Measurements from ENCODE around the gene FSTL5. TPM values are rescaled to one million over a fixed set of nuclear protein-coding genes. Genes with fewer than 3 reads are reported as not detected.

FSTL5 gene
- polyA plus RNA-seq, 3 donors, result not detected

- Histone ChIP-seq H3K4me1 (ENCODE audit: control insufficient read depth in 1 of 2, insufficient read depth in 2 of 2, low read length in 2 of 2) (no peaks in the 10 kb centered on the region), H3K79me2 (ENCODE audit: insufficient read depth, low read length) (no peaks in the 10 kb centered on the region), H3K27ac (ENCODE audit: low read depth in 1 of 2, low read length in 2 of 2) (no peak overlapping the region), H3K9me3 (replicated peaks in 1 of 2; ENCODE audit: control insufficient read depth in 1 of 2, insufficient read depth in 1 of 2, low read length in 2 of 2) (no peaks in the 10 kb centered on the region), H2AFZ (ENCODE audit: insufficient read depth, low read depth, low read length, poor library complexity, severe bottlenecking) (no peak overlapping the region), H3K9ac (ENCODE audit: insufficient read depth, low read length, poor library complexity, severe bottlenecking) (no peak overlapping the region), H3K4me3 (replicated peaks in 1 of 3; ENCODE audit: low read depth in 2 of 3, low read length in 3 of 3) (no peak overlapping the region), H3K4me2 (replicated peaks; ENCODE audit: extremely low read depth, low read length, poor library complexity, severe bottlenecking) (no peak overlapping the region), H4K20me1 (ENCODE audit: insufficient read depth, low read length) (no peaks in the 10 kb centered on the region), H3K36me3 (replicated peaks in 1 of 2; ENCODE audit: control insufficient read depth in 1 of 2, insufficient read depth in 2 of 2, low read length in 2 of 2) (no peaks in the 10 kb centered on the region), H3K27me3 (ENCODE audit: control insufficient read depth in 2 of 2, insufficient read depth in 2 of 2, low read length in 2 of 2) (no peaks in the 10 kb centered on the region)
- no peak for DNase-seq
- H3K27ac Mint-ChIP-seq, result no peak overlapping the region
- H3K9me3 Mint-ChIP-seq, result peaks cover 0 to 8% (median 2%) of the 10 kb centered on the region in 7 donors
- H3K27me3 Mint-ChIP-seq (ENCODE audit: low read depth in 3 of 3), result no peaks in the 10 kb centered on the region
- H3K4me3 Mint-ChIP-seq, result no peak overlapping the region
- TF ChIP-seq CTCF (IDR thresholded peaks at IDR 0.05), result no peak
- intact Hi-C loops (cut with micrococcal nuclease), result no loop called here
- no peaks in the 10 kb centered on the region for H3K4me1 Mint-ChIP-seq
- WGBS (ENCODE audit: insufficient coverage), result no CpG with 5 or more reads among the region's 4 CpGs
- no peaks in the 10 kb centered on the region for H3K36me3 Mint-ChIP-seq
Measured at GRCh38 chr4:161466316-161466715, 697.5 kb downstream of the FSTL5 start.

GRCh38 chr4:161463436-161463835, 700.4 kb downstream of the FSTL5 start:
- Mint-ChIP-seq H3K27me3 (ENCODE audit: low read depth in 3 of 3) (no peaks in the 10 kb centered on the region), H3K27ac (no peak overlapping the region), H3K9me3 (peaks cover 0 to 6% (median 0%) of the 10 kb centered on the region in 7 donors), H3K36me3 (no peaks in the 10 kb centered on the region), H3K4me1 (no peaks in the 10 kb centered on the region), H3K4me3 (no peak overlapping the region)
- Histone ChIP-seq H4K20me1 (ENCODE audit: insufficient read depth, low read length) (no peaks in the 10 kb centered on the region), H3K27me3 (ENCODE audit: control insufficient read depth in 2 of 2, insufficient read depth in 2 of 2, low read length in 2 of 2) (no peaks in the 10 kb centered on the region), H3K4me3 (replicated peaks in 1 of 3; ENCODE audit: low read depth in 2 of 3, low read length in 3 of 3) (no peak overlapping the region), H2AFZ (ENCODE audit: insufficient read depth, low read depth, low read length, poor library complexity, severe bottlenecking) (no peak overlapping the region), H3K4me1 (ENCODE audit: control insufficient read depth in 1 of 2, insufficient read depth in 2 of 2, low read length in 2 of 2) (no peaks in the 10 kb centered on the region), H3K9ac (ENCODE audit: insufficient read depth, low read length, poor library complexity, severe bottlenecking) (no peak overlapping the region), H3K4me2 (replicated peaks; ENCODE audit: extremely low read depth, low read length, poor library complexity, severe bottlenecking) (no peak overlapping the region), H3K79me2 (ENCODE audit: insufficient read depth, low read length) (no peaks in the 10 kb centered on the region), H3K36me3 (replicated peaks in 1 of 2; ENCODE audit: control insufficient read depth in 1 of 2, insufficient read depth in 2 of 2, low read length in 2 of 2) (no peaks in the 10 kb centered on the region), H3K9me3 (replicated peaks in 1 of 2; ENCODE audit: control insufficient read depth in 1 of 2, insufficient read depth in 1 of 2, low read length in 2 of 2) (no peaks in the 10 kb centered on the region), H3K27ac (ENCODE audit: low read depth in 1 of 2, low read length in 2 of 2) (no peak overlapping the region)
- no peak for DNase-seq
- TF ChIP-seq CTCF (IDR thresholded peaks at IDR 0.05), result no peak
- 71% methylated on average over 1 of the region's 2 CpGs for WGBS (ENCODE audit: insufficient coverage)
- intact Hi-C loops (cut with micrococcal nuclease), result no loop called here
